Activated CD8-positive, alpha-beta T cell treated with anti-CD3 and anti-CD28 coated beads for 36 hours (primary cell): ENCODE results near the gene PHF23. TPM values are rescaled to one million over a fixed set of nuclear protein-coding genes. Genes with fewer than 3 reads are reported as not detected.

Experiments
- ATAC-seq: fragments of 200-7000 bp; cut with Tn5 transposase; one replicate; pipeline ENCODE4 v1.10.0; 2021; ENCODE audit warnings: mild to moderate bottlenecking, moderate library complexity
- CTCF ChIA-PET: fragments of 350-600 bp; sonication (Branson Sonifier 250); formaldehyde crosslinking; loops from one replicate; lab custom pipeline; 2021; ENCODE audit warnings: antibody characterized with exemption; lab: Charles Lee
- POLR2A ChIA-PET: fragments of 350-600 bp; sonication (Branson Sonifier 250); formaldehyde crosslinking; loops from one replicate; lab custom pipeline; 2021; ENCODE audit warnings: antibody characterized with exemption; lab: Charles Lee
- DNase-seq: peaks from one replicate; pipeline ENCODE4 v3.0.0-alpha.2; 2020
- H3K27ac Mint-ChIP-seq: one replicate; pipeline ENCODE4 v1.8.0; 2021; ENCODE audit warnings: mild to moderate bottlenecking, mixed read lengths
- H3K27me3 Mint-ChIP-seq: one replicate; pipeline ENCODE4 v1.8.0; 2021; ENCODE audit warnings: mixed read lengths
- H3K36me3 Mint-ChIP-seq: one replicate; pipeline ENCODE4 v1.8.0; 2021; ENCODE audit warnings: low read depth, mixed read lengths
- H3K4me1 Mint-ChIP-seq: one replicate; pipeline ENCODE4 v1.8.0; 2021; ENCODE audit warnings: low read depth, mixed read lengths
- H3K4me3 Mint-ChIP-seq: one replicate; pipeline ENCODE4 v1.8.0; 2021; ENCODE audit warnings: mild to moderate bottlenecking, moderate library complexity, mixed read lengths
- H3K9me3 Mint-ChIP-seq: one replicate; pipeline ENCODE4 v1.8.0; 2021; ENCODE audit warnings: mixed read lengths
- intact Hi-C: fragments of 100-400 bp; cut with micrococcal nuclease; formaldehyde crosslinking; loops from one replicate; pipeline ENCODE4 v1.10.0; 2022
- microRNA-seq: library from miRNA; unstranded; fragments of <30 nt; microRNA quantifications from one replicate; pipeline ENCODE4 v1.2.0, GENCODE V29; 2022; ENCODE audit warnings: borderline microRNAs expressed, borderline replicate concordance
- total RNA-seq, 2 experiments: library from RNA; stranded (reverse); gene quantifications; one replicate each; pipeline ENCODE4 v1.2.3, GENCODE V29; 2021
- TF ChIP-seq, protein P1 (sequence below): fragments of 200-600 bp; IDR thresholded peaks from one replicate; pipeline ENCODE4 v1.8.0; 2022; ENCODE audit warnings: antibody characterized with exemption, mild to moderate bottlenecking

Gene PHF23
- total RNA-seq, 2 experiments from 2014 or later: 17.8 to 24.4 TPM

DNA sequence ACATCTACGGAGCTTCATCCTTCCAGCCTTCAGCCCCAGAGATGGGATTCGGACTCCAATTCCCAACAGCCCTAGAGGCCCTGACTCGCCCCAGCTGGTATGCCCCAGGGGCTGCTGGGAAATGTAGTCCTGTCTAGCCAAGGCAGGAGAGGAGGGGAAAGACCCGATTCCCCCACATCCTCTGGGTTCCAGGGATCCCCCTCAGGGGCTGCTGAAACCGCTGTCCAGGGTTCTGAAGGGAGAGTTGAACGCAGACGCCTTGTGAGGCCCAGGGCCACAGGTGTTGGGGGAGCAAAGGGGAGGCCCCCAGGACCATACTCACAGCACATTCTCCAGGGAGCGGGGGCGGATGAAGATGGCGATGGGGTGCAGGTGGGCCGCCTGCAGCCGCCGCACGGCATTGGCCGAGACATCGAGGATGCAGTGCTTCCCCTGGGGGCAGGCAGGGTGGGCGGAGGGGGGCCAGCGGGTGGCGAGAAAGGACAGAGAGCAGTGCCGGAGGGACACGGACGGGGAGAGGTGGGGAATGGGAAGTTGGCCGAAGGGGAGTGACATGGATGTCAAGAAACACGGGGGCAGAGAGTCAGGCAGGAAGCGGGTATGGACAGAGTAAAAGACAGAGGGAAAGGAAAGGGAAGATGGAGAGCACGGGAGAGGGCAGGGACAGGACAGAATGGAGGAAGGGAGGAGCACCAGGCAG lies 47.5 kb downstream of the PHF23 start:
- CTCF ChIA-PET: no interaction called here
- H3K4me1 Mint-ChIP-seq: no peaks in the 10 kb centered on the region
- TF ChIP-seq, protein P1, sequence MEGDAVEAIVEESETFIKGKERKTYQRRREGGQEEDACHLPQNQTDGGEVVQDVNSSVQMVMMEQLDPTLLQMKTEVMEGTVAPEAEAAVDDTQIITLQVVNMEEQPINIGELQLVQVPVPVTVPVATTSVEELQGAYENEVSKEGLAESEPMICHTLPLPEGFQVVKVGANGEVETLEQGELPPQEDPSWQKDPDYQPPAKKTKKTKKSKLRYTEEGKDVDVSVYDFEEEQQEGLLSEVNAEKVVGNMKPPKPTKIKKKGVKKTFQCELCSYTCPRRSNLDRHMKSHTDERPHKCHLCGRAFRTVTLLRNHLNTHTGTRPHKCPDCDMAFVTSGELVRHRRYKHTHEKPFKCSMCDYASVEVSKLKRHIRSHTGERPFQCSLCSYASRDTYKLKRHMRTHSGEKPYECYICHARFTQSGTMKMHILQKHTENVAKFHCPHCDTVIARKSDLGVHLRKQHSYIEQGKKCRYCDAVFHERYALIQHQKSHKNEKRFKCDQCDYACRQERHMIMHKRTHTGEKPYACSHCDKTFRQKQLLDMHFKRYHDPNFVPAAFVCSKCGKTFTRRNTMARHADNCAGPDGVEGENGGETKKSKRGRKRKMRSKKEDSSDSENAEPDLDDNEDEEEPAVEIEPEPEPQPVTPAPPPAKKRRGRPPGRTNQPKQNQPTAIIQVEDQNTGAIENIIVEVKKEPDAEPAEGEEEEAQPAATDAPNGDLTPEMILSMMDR: no peak

DNA sequence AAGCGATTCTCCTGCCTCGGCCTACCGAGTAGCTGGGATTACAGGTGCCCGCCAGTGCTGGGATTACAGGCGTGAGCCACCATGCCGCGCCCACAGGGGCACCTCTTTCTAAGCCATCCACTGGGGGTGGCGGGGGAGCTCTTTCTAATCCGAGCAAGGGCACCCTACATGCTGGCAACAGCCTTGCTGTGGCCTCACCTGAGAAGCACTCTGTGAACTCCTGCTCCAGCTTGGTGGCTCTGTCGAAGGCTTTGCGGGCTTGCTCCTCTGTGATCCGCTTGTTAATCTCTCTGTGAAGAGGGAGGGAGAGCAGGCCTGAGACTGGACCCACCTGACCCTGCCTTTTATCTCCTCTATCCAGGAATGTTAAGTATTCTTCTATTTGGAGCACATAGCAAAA lies 48.2 kb downstream of the PHF23 start:
- H3K27ac Mint-ChIP-seq: no peak overlapping the region
- H3K36me3 Mint-ChIP-seq: no peaks in the 10 kb centered on the region
- no peaks in the 10 kb centered on the region for H3K27me3 Mint-ChIP-seq
- TF ChIP-seq, protein P1: no peak
- intact Hi-C loops: no loop called here
- ATAC-seq (no peak), DNase-seq (no peak)
- H3K4me1 Mint-ChIP-seq: no peaks in the 10 kb centered on the region
- H3K4me3 Mint-ChIP-seq: no peak overlapping the region
- ChIA-PET CTCF (interaction anchor here (1.0 kb wide), 1 partner anchor 145 kb away, joined by 5 read pairs; no protein-coding TSS in a partner anchor), POLR2A (no interaction called here)
- H3K9me3 Mint-ChIP-seq: no peaks in the 10 kb centered on the region

More for the DNA sequence above, 47.5 kb downstream of the PHF23 start:
- no peaks in the 10 kb centered on the region for H3K9me3 Mint-ChIP-seq
- H3K36me3 Mint-ChIP-seq: no peaks in the 10 kb centered on the region
- DNase-seq (peak; percentile 60), ATAC-seq (peak; percentile 83)
- no peak overlapping the region for H3K4me3 Mint-ChIP-seq
- H3K27me3 Mint-ChIP-seq: no peaks in the 10 kb centered on the region
- H3K27ac Mint-ChIP-seq: no peak overlapping the region
- POLR2A ChIA-PET: no interaction called here
- intact Hi-C loops: no loop called here

DNA sequence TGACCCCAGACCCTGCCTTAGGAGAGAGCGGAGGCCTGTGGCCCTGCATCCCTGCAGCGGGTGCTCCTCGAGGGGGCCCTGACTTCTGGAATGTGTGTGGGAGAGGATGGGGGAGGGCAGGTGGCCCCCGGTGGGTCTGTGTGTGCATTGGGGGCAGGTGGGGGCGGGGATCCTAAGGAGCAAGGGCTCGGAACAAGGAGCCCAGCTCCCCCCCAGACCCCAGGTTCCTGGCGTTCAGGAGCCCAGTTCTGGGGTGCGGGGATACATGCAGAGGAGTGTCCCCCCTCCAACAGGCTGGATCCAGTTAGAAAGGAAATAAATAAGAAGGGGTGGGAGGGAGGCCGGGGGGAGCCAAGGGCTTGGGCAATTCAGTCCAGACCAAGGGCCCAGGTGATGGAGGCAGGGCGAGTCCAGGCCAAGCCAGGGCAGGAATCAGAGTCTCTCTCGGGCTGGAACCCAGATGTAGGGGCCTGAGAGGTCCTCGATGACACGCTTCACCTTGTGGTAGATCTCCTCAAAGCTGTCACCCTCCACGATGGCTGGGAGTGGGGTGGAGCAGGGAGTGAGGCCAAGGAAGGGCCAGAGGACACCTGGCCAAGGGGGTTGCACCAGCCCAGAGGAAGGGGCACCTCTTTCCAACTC lies 48.9 kb downstream of the PHF23 start:
- POLR2A ChIA-PET: no interaction called here

DNA sequence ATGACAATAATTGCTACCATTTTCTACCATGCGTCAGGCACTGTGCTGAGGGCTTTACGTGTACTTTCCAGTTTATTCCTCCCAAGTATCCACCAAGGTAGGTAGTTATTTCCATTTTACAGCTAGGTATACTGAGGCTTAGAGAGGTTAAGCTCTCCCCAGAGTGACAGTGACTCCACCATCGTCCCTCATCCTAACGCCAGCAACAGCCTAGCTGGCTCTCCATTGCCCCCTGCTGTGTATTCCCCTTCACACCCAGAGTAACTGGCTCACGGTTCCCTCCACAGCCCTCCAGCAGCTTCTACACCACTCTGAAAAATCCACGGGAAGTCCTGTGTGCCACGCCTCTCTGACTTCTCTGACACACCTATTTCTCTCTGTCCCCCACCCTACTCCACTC lies 53.0 kb downstream of the PHF23 start:
- Mint-ChIP-seq H3K4me1 (no peaks in the 10 kb centered on the region), H3K27me3 (no peaks in the 10 kb centered on the region), H3K36me3 (no peaks in the 10 kb centered on the region), H3K9me3 (no peaks in the 10 kb centered on the region), H3K4me3 (no peak overlapping the region), H3K27ac (no peak overlapping the region)
- ATAC-seq (peak; percentile 69), DNase-seq (peak; percentile 36)
- ChIA-PET CTCF (interaction anchor here (0.7 to 1.7 kb wide), 6 partner anchors 9 to 141 kb away, joined by 3 to 9 read pairs (median 4); no protein-coding TSS in a partner anchor), POLR2A (interaction anchor here (0.5 kb wide), 1 partner anchor 22 kb away, joined by 4 read pairs; no protein-coding TSS in a partner anchor)
- intact Hi-C loops: no loop called here
- TF ChIP-seq, protein P1: no peak

More for the DNA sequence above, 48.9 kb downstream of the PHF23 start:
- CTCF ChIA-PET: interaction anchor here (1.0 kb wide), 1 partner anchor 145 kb away, joined by 5 read pairs; no protein-coding TSS in a partner anchor
- no peak overlapping the region for H3K27ac Mint-ChIP-seq
- H3K36me3 Mint-ChIP-seq: no peaks in the 10 kb centered on the region
- ATAC-seq (no peak), DNase-seq (no peak)
- no peak overlapping the region for H3K4me3 Mint-ChIP-seq
- no peaks in the 10 kb centered on the region for H3K27me3 Mint-ChIP-seq
- no peaks in the 10 kb centered on the region for H3K9me3 Mint-ChIP-seq
- TF ChIP-seq, protein P1: no peak
- no peaks in the 10 kb centered on the region for H3K4me1 Mint-ChIP-seq
- intact Hi-C loops: no loop called here

Small RNA genes within 50 kb of the gene (microRNA-seq; reads per million reads assigned to microRNA genes)
- gene MIR324: 1,988 reads per million, percentile 91 among the genes with 10 or more reads in this experiment

Other genes starting within 250 kb of the PHF23 start
- gene ALOX12, start 243.4 kb downstream of the PHF23 start, total RNA-seq: not detected
- gene RNASEK, start 226.8 kb downstream of the PHF23 start, total RNA-seq: 100 to 1,000 TPM in 1 of 2 experiments, 10 to 100 TPM in 1; 98.4 to 107 TPM
- 1 to 10 TPM; 1.2 to 2.4 TPM for gene BCL6B, start 216.4 kb downstream of the PHF23 start, total RNA-seq
- gene SLC16A13, start 203.4 kb downstream of the PHF23 start, total RNA-seq: 1 to 10 TPM; 4.8 to 5.9 TPM
- 1 to 10 TPM; 3.1 to 3.4 TPM for gene SLC16A11, start 195.4 kb downstream of the PHF23 start, total RNA-seq
- not detected for gene CLEC10A, start 159.2 kb downstream of the PHF23 start, total RNA-seq
- not detected for gene ASGR2, start 124.6 kb downstream of the PHF23 start, total RNA-seq
- 1 to 10 TPM; 2.6 to 3.9 TPM for gene ASGR1, start 60.1 kb downstream of the PHF23 start, total RNA-seq
- 1 to 10 TPM; 9.5 to 9.7 TPM for gene DLG4, start 19.6 kb downstream of the PHF23 start, total RNA-seq
- gene ACADVL, start 19.5 kb downstream of the PHF23 start, total RNA-seq: 100 to 1,000 TPM; 288 to 291 TPM
- 10 to 100 TPM; 50.0 to 53.6 TPM for gene DVL2, start 4.9 kb downstream of the PHF23 start, total RNA-seq
- gene GABARAP, start 3.0 kb upstream of the PHF23 start, total RNA-seq: 100 to 1,000 TPM; 104 to 118 TPM
- gene CTDNEP1, start 12.3 kb upstream of the PHF23 start, total RNA-seq: 100 to 1,000 TPM; 159 to 160 TPM
- 10 to 100 TPM; 80.2 to 85.4 TPM for gene ELP5, start 12.8 kb upstream of the PHF23 start, total RNA-seq
- 1 to 10 TPM; 1.5 to 1.7 TPM for gene CLDN7, start 23.0 kb upstream of the PHF23 start, total RNA-seq
- under 1 TPM; 0.07 to 0.25 TPM for gene SLC2A4, start 42.3 kb upstream of the PHF23 start, total RNA-seq
- under 1 TPM; 0.56 to 0.83 TPM for gene YBX2, start 55.2 kb upstream of the PHF23 start, total RNA-seq
- 1,000 to 10,000 TPM; 1,064 TPM for gene EIF5A, start 68.2 kb upstream of the PHF23 start, total RNA-seq
- 10 to 100 TPM; 31.8 to 36.8 TPM for gene GPS2, start 75.9 kb upstream of the PHF23 start, total RNA-seq
- 10 to 100 TPM; 36.2 to 40.4 TPM for gene NEURL4, start 89.9 kb upstream of the PHF23 start, total RNA-seq
- 100 to 1,000 TPM; 309 to 342 TPM for gene ACAP1, start 97.1 kb upstream of the PHF23 start, total RNA-seq
- 10 to 100 TPM; 11.0 to 11.2 TPM for gene KCTD11, start 112.7 kb upstream of the PHF23 start, total RNA-seq
- not detected for gene TMEM95, start 115.7 kb upstream of the PHF23 start, total RNA-seq
- gene TNK1, start 141.6 kb upstream of the PHF23 start, total RNA-seq: 1 to 10 TPM; 6.8 to 6.9 TPM
- 10 to 100 TPM; 62.6 to 71.1 TPM for gene PLSCR3, start 155.1 kb upstream of the PHF23 start, total RNA-seq
- gene TMEM256, start 164.6 kb upstream of the PHF23 start, total RNA-seq: 10 to 100 TPM; 55.8 to 60.6 TPM
- 10 to 100 TPM in 1 of 2 experiments, 1 to 10 TPM in 1; 9.4 to 10.9 TPM for gene NLGN2, start 168.4 kb upstream of the PHF23 start, total RNA-seq
- under 1 TPM in 1 of 2 experiments, not detected in 1; 0.36 TPM for gene SPEM1, start 180.9 kb upstream of the PHF23 start, total RNA-seq
- not detected for gene SPEM2, start 186.2 kb upstream of the PHF23 start, total RNA-seq
- not detected for gene SPEM3, start 189.4 kb upstream of the PHF23 start, total RNA-seq
- 10 to 100 TPM; 12.5 to 14.2 TPM for gene TMEM102, start 196.0 kb upstream of the PHF23 start, total RNA-seq
- 10 to 100 TPM; 16.5 to 16.6 TPM for gene FGF11, start 200.1 kb upstream of the PHF23 start, total RNA-seq
- 10 to 100 TPM; 11.5 to 11.7 TPM for gene CHRNB1, start 205.6 kb upstream of the PHF23 start, total RNA-seq
- gene ZBTB4, start 240.2 kb upstream of the PHF23 start, total RNA-seq: 10 to 100 TPM; 24.3 to 24.6 TPM
- not detected for gene SLC35G6, start 242.0 kb upstream of the PHF23 start, total RNA-seq
- 100 to 1,000 TPM; 219 to 223 TPM for gene POLR2A, start 244.9 kb upstream of the PHF23 start, total RNA-seq